HCT116 (cell line): Measurements from ENCODE around the gene RAD51D. TPM values are rescaled to one million over a fixed set of nuclear protein-coding genes. Genes with fewer than 3 reads are reported as not detected.

Experiments
- ATAC-seq: fragments of 200-7000 bp; cut with Tn5 transposase; 2 replicates; pipeline ENCODE4 v1.9.1; 2020; ENCODE audit warnings: mild to moderate bottlenecking, moderate library complexity
- BruUV-seq: library from RNA; stranded (reverse); fragments of 400-500 nt; replicated peaks from 2 replicates; lab custom pipeline; 2021; lab: Mats Ljungman, UMichigan
- CTCF ChIA-PET: fragments of 300-600 bp; sonication (Branson Sonifier 250); formaldehyde crosslinking; loops from one replicate; lab custom pipeline; 2021; ENCODE audit warnings: antibody characterized with exemption; lab: Charles Lee
- POLR2A ChIA-PET: fragments of 300-600, 350-600 bp; sonication (Branson Sonifier 250); formaldehyde crosslinking; loops from one replicate; lab custom pipeline; 2021; ENCODE audit warnings: antibody characterized with exemption; lab: Charles Lee
- RAD21 ChIA-PET, 2 experiments: fragments of 300-600 bp; sonication (Branson Sonifier 250); formaldehyde crosslinking; loops; one replicate each; lab custom pipeline; 2023; ENCODE audit warnings: low total read pairs in 2 of 2; ENCODE audit not compliant: uncharacterized antibody in 2 of 2, unreplicated experiment in 2 of 2, low non-redundant PET in 1 of 2; lab: Charles Lee
- DNase-seq: peaks from one replicate; pipeline ENCODE4 v3.0.0-alpha.2; 2010; ENCODE audit warnings: low read depth, low spot score
- H2AFZ ChIP-seq: fragments of 200-600 bp; shearing (Covaris generic), sonication (generic); 2 replicates; pipeline ENCODE4 v1.6.1; 2017; ENCODE audit warnings: low read depth, mixed run types, mixed read lengths, antibody characterized with exemption, low read length; ENCODE audit not compliant: poor library complexity, severe bottlenecking
- H3K27ac ChIP-seq: 2 replicates; pipeline ENCODE4 v1.5.1; 2012; ENCODE audit warnings: low read depth, low read length
- H3K27me3 ChIP-seq: fragments of 200-600 bp; sonication (generic); 2 replicates; pipeline ENCODE4 v1.6.1; 2016; ENCODE audit warnings: mixed run types, low read length, mixed read lengths; ENCODE audit not compliant: insufficient read depth
- H3K36me3 ChIP-seq, 2 experiments: fragments of 200-500 bp in 1 of 2; fragments of 200-600 bp in 1 of 2; sonication (Bioruptor generic) in 1 of 2; sonication (generic) in 1 of 2; 2 replicates each; pipeline versions ENCODE4 v1.5.1 to v1.6.1; 2014 to 2016; ENCODE audit warnings: low read length in 2 of 2, inconsistent platforms in 1 of 2, mixed read lengths in 1 of 2, mixed run types in 1 of 2; ENCODE audit not compliant: insufficient read depth in 2 of 2, control insufficient read depth in 1 of 2
- H3K4me1 ChIP-seq, 2 experiments: fragments of 200-600 bp in 1 of 2; sonication (generic) in 1 of 2; 2 replicates each; pipeline versions ENCODE4 v1.5.1 to v1.6.1; 2012 to 2017; ENCODE audit warnings: low read length in 2 of 2, inconsistent platforms in 1 of 2, mild to moderate bottlenecking in 1 of 2, mixed read lengths in 1 of 2, mixed run types in 1 of 2, moderate library complexity in 1 of 2; ENCODE audit not compliant: insufficient read depth in 2 of 2, control insufficient read depth in 1 of 2
- H3K4me2 ChIP-seq: fragments of 200-600 bp; sonication (generic); 2 replicates; pipeline ENCODE4 v1.6.1; 2017; ENCODE audit warnings: mixed run types, low read length, mixed read lengths
- H3K4me3 ChIP-seq, 2 experiments: fragments of 200-600 bp in 1 of 2; sonication (generic) in 1 of 2; replicated peaks in 1 of 2; 2 replicates each; pipeline ENCODE4 v1.5.1; 2011 to 2016; ENCODE audit warnings: low read length in 2 of 2, control low read depth in 1 of 2, low read depth in 1 of 2, mild to moderate bottlenecking in 1 of 2, mixed read lengths in 1 of 2, mixed run types in 1 of 2
- H3K79me2 ChIP-seq: fragments of 200-600 bp; sonication (generic); 2 replicates; pipeline ENCODE4 v1.6.1; 2017; ENCODE audit warnings: mild to moderate bottlenecking, mixed run types, low read length, moderate library complexity, mixed read lengths; ENCODE audit not compliant: insufficient read depth
- H3K9ac ChIP-seq: fragments of 200-600 bp; sonication (generic); 2 replicates; pipeline ENCODE4 v1.6.1; 2016; ENCODE audit warnings: low read length, mixed read lengths
- H3K9me2 ChIP-seq: fragments of 200-600 bp; sonication (generic), shearing (Covaris generic); 2 replicates; pipeline ENCODE4 v1.6.1; 2017; ENCODE audit warnings: mixed run types, mild to moderate bottlenecking, moderate library complexity; ENCODE audit not compliant: insufficient read depth
- H3K9me3 ChIP-seq, 2 experiments: fragments of 200-500 bp in 1 of 2; fragments of 200-600 bp in 1 of 2; sonication (Bioruptor generic) in 1 of 2; sonication (generic) in 1 of 2; 2 replicates each; pipeline ENCODE4 v1.6.1; 2014 to 2017; ENCODE audit warnings: low read length in 2 of 2, mixed read lengths in 2 of 2, inconsistent platforms in 1 of 2, low read depth in 1 of 2, mild to moderate bottlenecking in 1 of 2, mixed run types in 1 of 2, moderate library complexity in 1 of 2; ENCODE audit not compliant: control insufficient read depth in 1 of 2, insufficient read depth in 1 of 2
- H4K20me1 ChIP-seq: fragments of 200-600 bp; sonication (generic), shearing (Covaris generic); 2 replicates; pipeline ENCODE4 v1.6.1; 2017; ENCODE audit warnings: mixed run types, mild to moderate bottlenecking, moderate library complexity; ENCODE audit not compliant: insufficient read depth
- CBX3 ChIP-seq: IDR thresholded peaks from 2 replicates; pipeline ENCODE4 v1.6.1; 2012; ENCODE audit warnings: low read depth
- EGR1 ChIP-seq: IDR thresholded peaks from 2 replicates; pipeline ENCODE4 v1.6.1; 2012; ENCODE audit warnings: low read depth
- ELF1 ChIP-seq: IDR thresholded peaks from 2 replicates; pipeline ENCODE4 v1.6.1; 2012; ENCODE audit warnings: low read depth, borderline replicate concordance
- FOSL1 ChIP-seq: IDR thresholded peaks from 2 replicates; pipeline ENCODE4 v1.6.1; 2012; ENCODE audit warnings: low read depth
- MAX ChIP-seq: IDR thresholded peaks from 2 replicates; pipeline ENCODE4 v1.6.1; 2012
- POLR2A ChIP-seq: IDR thresholded peaks from 2 replicates; pipeline ENCODE4 v1.7.0; 2011; ENCODE audit warnings: borderline replicate concordance; ENCODE audit not compliant: insufficient read depth, insufficient read length; ENCODE audit errors: extremely low read depth
- POLR2AphosphoS5 ChIP-seq: IDR thresholded peaks from 2 replicates; pipeline ENCODE4 v1.6.1; 2011; ENCODE audit warnings: mild to moderate bottlenecking, low read depth, low read length, moderate library complexity
- RAD21 ChIP-seq: IDR thresholded peaks from 2 replicates; pipeline ENCODE4 v1.6.1; 2012; ENCODE audit warnings: low read depth, mild to moderate bottlenecking
- SIN3A ChIP-seq: IDR thresholded peaks from 2 replicates; pipeline ENCODE4 v1.6.1; 2012; ENCODE audit warnings: low read depth
- SP1 ChIP-seq: IDR thresholded peaks from 2 replicates; pipeline ENCODE4 v1.6.1; 2012; ENCODE audit warnings: low read depth
- SRF ChIP-seq: IDR thresholded peaks from 2 replicates; pipeline ENCODE4 v1.6.1; 2012; ENCODE audit warnings: low read depth
- TCF7L2 ChIP-seq: IDR thresholded peaks from 2 replicates; pipeline ENCODE4 v1.7.0; 2011; ENCODE audit warnings: borderline replicate concordance, inconsistent platforms; ENCODE audit not compliant: insufficient read depth, insufficient read length; ENCODE audit errors: extremely low read depth
- YY1 ChIP-seq: IDR thresholded peaks from 2 replicates; pipeline ENCODE4 v1.6.1; 2011; ENCODE audit warnings: low read length, low read depth, moderate library complexity, mild to moderate bottlenecking; ENCODE audit not compliant: insufficient replicate concordance; ENCODE audit errors: extremely low read depth
- ZBTB33 ChIP-seq: IDR thresholded peaks from 2 replicates; pipeline ENCODE4 v1.6.1; 2011; ENCODE audit warnings: mild to moderate bottlenecking, low read length, moderate library complexity; ENCODE audit not compliant: insufficient replicate concordance; ENCODE audit errors: extremely low read depth
- ZFX ChIP-seq: fragments of 450-650 bp; IDR thresholded peaks from 2 replicates; pipeline ENCODE4 v1.6.1; 2017
- ZNF274 ChIP-seq: fragments of 200-500 bp; sonication (Bioruptor generic); IDR thresholded peaks from 2 replicates; pipeline ENCODE4 v1.6.1; 2014; ENCODE audit warnings: mild to moderate bottlenecking, low read depth, low read length, inconsistent platforms
- intact Hi-C: fragments of 100-400 bp; cut with micrococcal nuclease; formaldehyde crosslinking; loops from 2 replicates; pipeline ENCODE4 v1.10.0; 2022
- total RNA-seq: library from RNA; stranded (reverse); gene quantifications from one replicate; pipeline ENCODE4 v1.2.1, GENCODE V29; 2021; ENCODE audit not compliant: unreplicated experiment
- TF ChIP-seq, protein P1 (sequence below): IDR thresholded peaks from 2 replicates; pipeline ENCODE4 v1.6.1; 2012; ENCODE audit warnings: low read depth
- TF ChIP-seq, protein P2 (sequence below), 3 experiments: fragments of 200-600 bp in 1 of 3; sonication (generic) in 1 of 3; IDR thresholded peaks in 2 of 3; conservative IDR thresholded peaks in 1 of 3; 2 replicates each; pipeline ENCODE4 v1.5.1; 2012 to 2017; ENCODE audit warnings: low read depth in 2 of 3, low read length in 2 of 3, antibody characterized with exemption in 1 of 3, borderline replicate concordance in 1 of 3, control low read depth in 1 of 3, mild to moderate bottlenecking in 1 of 3, mixed read lengths in 1 of 3, mixed run types in 1 of 3, moderate library complexity in 1 of 3; ENCODE audit not compliant: insufficient read depth in 1 of 3
- TF ChIP-seq, protein P3 (sequence below): IDR thresholded peaks from 2 replicates; pipeline ENCODE4 v1.6.1; 2012

The RAD51D gene
- total RNA-seq, 1 experiment from 2014 or later: 12.9 TPM

DNA sequence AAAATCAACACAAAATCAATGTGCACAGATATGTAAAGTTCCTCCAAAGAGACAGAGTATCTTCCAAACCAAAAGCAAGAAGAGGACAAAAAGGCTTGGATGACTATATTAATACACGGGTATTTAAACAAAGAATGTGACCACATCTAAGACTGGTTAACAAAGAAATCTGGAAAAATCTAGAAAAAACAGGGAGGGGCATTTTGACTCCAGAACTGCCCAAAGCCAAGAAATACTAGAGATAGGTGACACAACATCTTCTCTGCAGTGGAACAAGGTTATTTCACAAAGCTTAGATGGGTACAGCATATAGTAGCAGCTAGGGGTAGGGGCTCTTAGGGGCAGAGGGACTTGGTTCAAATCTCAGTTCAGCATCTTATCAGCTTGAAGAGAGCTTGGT, 66.5 kb downstream of the RAD51D start:
- DNase-seq (no peak), ATAC-seq (no peak)
- Histone ChIP-seq H4K20me1 (no peaks in the 10 kb centered on the region), H3K36me3 (no peaks in the 10 kb centered on the region), H3K27ac (no peak overlapping the region), H3K79me2 (peaks cover 30% of the 10 kb centered on the region), H2AFZ (no peak overlapping the region), H3K4me2 (no peak overlapping the region), H3K9me3 (no peaks in the 10 kb centered on the region), H3K27me3 (no peaks in the 10 kb centered on the region), H3K9me2 (no peaks in the 10 kb centered on the region), H3K4me1 (peaks cover 14 to 15% of the 10 kb centered on the region in 2 experiments; a peak in 3 of 4 replicates), H3K9ac (no peak overlapping the region), H3K4me3 (no peak overlapping the region)
- ChIA-PET CTCF (no interaction called here), POLR2A (interaction anchor here (0.9 kb wide), 1 partner anchor 10 kb away, joined by 3 read pairs; the partner anchor contains the start of gene RFFL), RAD21 (interaction anchor here in 1 of 2 experiments (1.0 kb wide), 1 partner anchor 10 kb away, joined by 4 read pairs; no protein-coding TSS in a partner anchor)
- intact Hi-C loops: no loop called here
- TF ChIP-seq POLR2A (no peak), ELF1 (no peak), MAX (no peak), ZNF274 (no peak), SRF (no peak), ZFX (no peak), POLR2AphosphoS5 (no peak), YY1 (no peak), ZBTB33 (no peak), TCF7L2 (no peak), RAD21 (no peak), FOSL1 (no peak), EGR1 (no peak), SP1 (no peak), CBX3 (no peak), SIN3A (no peak)
- TF ChIP-seq, protein P1, sequence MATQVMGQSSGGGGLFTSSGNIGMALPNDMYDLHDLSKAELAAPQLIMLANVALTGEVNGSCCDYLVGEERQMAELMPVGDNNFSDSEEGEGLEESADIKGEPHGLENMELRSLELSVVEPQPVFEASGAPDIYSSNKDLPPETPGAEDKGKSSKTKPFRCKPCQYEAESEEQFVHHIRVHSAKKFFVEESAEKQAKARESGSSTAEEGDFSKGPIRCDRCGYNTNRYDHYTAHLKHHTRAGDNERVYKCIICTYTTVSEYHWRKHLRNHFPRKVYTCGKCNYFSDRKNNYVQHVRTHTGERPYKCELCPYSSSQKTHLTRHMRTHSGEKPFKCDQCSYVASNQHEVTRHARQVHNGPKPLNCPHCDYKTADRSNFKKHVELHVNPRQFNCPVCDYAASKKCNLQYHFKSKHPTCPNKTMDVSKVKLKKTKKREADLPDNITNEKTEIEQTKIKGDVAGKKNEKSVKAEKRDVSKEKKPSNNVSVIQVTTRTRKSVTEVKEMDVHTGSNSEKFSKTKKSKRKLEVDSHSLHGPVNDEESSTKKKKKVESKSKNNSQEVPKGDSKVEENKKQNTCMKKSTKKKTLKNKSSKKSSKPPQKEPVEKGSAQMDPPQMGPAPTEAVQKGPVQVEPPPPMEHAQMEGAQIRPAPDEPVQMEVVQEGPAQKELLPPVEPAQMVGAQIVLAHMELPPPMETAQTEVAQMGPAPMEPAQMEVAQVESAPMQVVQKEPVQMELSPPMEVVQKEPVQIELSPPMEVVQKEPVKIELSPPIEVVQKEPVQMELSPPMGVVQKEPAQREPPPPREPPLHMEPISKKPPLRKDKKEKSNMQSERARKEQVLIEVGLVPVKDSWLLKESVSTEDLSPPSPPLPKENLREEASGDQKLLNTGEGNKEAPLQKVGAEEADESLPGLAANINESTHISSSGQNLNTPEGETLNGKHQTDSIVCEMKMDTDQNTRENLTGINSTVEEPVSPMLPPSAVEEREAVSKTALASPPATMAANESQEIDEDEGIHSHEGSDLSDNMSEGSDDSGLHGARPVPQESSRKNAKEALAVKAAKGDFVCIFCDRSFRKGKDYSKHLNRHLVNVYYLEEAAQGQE: no peak
- TF ChIP-seq, protein P2, sequence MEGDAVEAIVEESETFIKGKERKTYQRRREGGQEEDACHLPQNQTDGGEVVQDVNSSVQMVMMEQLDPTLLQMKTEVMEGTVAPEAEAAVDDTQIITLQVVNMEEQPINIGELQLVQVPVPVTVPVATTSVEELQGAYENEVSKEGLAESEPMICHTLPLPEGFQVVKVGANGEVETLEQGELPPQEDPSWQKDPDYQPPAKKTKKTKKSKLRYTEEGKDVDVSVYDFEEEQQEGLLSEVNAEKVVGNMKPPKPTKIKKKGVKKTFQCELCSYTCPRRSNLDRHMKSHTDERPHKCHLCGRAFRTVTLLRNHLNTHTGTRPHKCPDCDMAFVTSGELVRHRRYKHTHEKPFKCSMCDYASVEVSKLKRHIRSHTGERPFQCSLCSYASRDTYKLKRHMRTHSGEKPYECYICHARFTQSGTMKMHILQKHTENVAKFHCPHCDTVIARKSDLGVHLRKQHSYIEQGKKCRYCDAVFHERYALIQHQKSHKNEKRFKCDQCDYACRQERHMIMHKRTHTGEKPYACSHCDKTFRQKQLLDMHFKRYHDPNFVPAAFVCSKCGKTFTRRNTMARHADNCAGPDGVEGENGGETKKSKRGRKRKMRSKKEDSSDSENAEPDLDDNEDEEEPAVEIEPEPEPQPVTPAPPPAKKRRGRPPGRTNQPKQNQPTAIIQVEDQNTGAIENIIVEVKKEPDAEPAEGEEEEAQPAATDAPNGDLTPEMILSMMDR (IDR thresholded peaks at IDR 0.05 in 2 of 3, conservative IDR thresholded peaks at IDR 0.05 in 1 of 3; ENCODE audit: borderline replicate concordance in 1 of 3, insufficient read depth in 1 of 3, low read depth in 2 of 3, low read length in 2 of 3): no peak
- TF ChIP-seq, protein P3, sequence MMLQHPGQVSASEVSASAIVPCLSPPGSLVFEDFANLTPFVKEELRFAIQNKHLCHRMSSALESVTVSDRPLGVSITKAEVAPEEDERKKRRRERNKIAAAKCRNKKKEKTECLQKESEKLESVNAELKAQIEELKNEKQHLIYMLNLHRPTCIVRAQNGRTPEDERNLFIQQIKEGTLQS: no peak
- BruUV-seq: no TSS peak
